ENCODE results near the gene SNPH. TPM values are rescaled to one million over a fixed set of nuclear protein-coding genes. Genes with fewer than 3 reads are reported as not detected.

Gene SNPH
- total RNA-seq = 19.3 and 20.0 TPM in 2 replicates

GRCh38 chr20:1266167-1266973, at the start of gene SNPH:
SNPH (plus strand) TSS chr20:1266294; CDS start chr20:1296240, 29,946 bp downstream.

GRCh38 chr20:1225783-1226654, 40.1 kb upstream of the SNPH start, which contains the start of gene RAD21L1:
RAD21L1 (plus strand) TSS chr20:1226044; CDS start chr20:1228454, 2,410 bp downstream.

GRCh38 chr20:1328680-1329330, 62.7 kb downstream of the SNPH start, which contains the start of gene SDCBP2:
SDCBP2 (minus strand) TSS chr20:1329139; CDS start chr20:1320416, 8,723 bp downstream.

Other genes with a start within 250 kb of the SNPH start
- 125 and 207 TPM in 2 replicates for gene PSMF1, start 147.7 kb upstream of the SNPH start, total RNA-seq
- not detected in 2 replicates for gene TMEM74B, start 81.3 kb upstream of the SNPH start, total RNA-seq
- not detected in 2 replicates for gene C20orf202, start 62.8 kb upstream of the SNPH start, total RNA-seq
- 0.18 and 0.29 TPM in 2 replicates for gene RAD21L1, start 40.2 kb upstream of the SNPH start, total RNA-seq
- gene SDCBP2, start 62.8 kb downstream of the SNPH start, total RNA-seq = 2.3 and 3.9 TPM in 2 replicates
- 185 and 204 TPM in 2 replicates for gene FKBP1A, start 126.8 kb downstream of the SNPH start, total RNA-seq
- 42.0 and 67.7 TPM in 2 replicates for gene NSFL1C, start 200.6 kb downstream of the SNPH start, total RNA-seq
- gene SIRPB2, start 225.1 kb downstream of the SNPH start, total RNA-seq = not detected in 2 replicates